ENCODE results near the gene CAND1.
"Not testable (repeated sequence)": the region's sequence is repeated elsewhere in the genome, so short reads cannot be mapped to it uniquely, and the experiment has no call there.

Gene CAND1

GRCh38 chr12:67331828-67332227 is 62.7 kb downstream of the CAND1 start:
- H3K4me3 ChIP-seq (ENCODE audit: insufficient read depth, low read depth, low read length), result no peak overlapping the region
- H3K4me1 ChIP-seq (ENCODE audit: control insufficient read depth, insufficient read depth, low read length), result no peaks in the 10 kb centered on the region
- H3K9me3 ChIP-seq (ENCODE audit: control insufficient read depth, low read length), result no peaks in the 10 kb centered on the region
- no peaks in the 10 kb centered on the region for H3K36me3 ChIP-seq (ENCODE audit: control insufficient read depth, insufficient read depth, low read length)
- no peaks in the 10 kb centered on the region for H3K27me3 ChIP-seq (ENCODE audit: control insufficient read depth, insufficient read depth, low read length, poor library complexity, severe bottlenecking)
- H3K27ac ChIP-seq (ENCODE audit: insufficient read depth, low read depth, low read length, poor library complexity, severe bottlenecking), result no peak overlapping the region

- Histone ChIP-seq H3K9me3 (ENCODE audit: control insufficient read depth, low read length) (no peaks in the 10 kb centered on the region), H3K27ac (ENCODE audit: insufficient read depth, low read depth, low read length, poor library complexity, severe bottlenecking) (no peak overlapping the region), H3K4me3 (ENCODE audit: insufficient read depth, low read depth, low read length) (no peak overlapping the region), H3K4me1 (ENCODE audit: control insufficient read depth, insufficient read depth, low read length) (no peaks in the 10 kb centered on the region), H3K27me3 (ENCODE audit: control insufficient read depth, insufficient read depth, low read length, poor library complexity, severe bottlenecking) (no peaks in the 10 kb centered on the region), H3K36me3 (ENCODE audit: control insufficient read depth, insufficient read depth, low read length) (no peaks in the 10 kb centered on the region)
- WGBS, 2 experiments, result 92 to 95% methylated on average over 1 of the region's 1 CpG
Observed at GRCh38 chr12:67333649-67334048, 64.5 kb downstream of the CAND1 start.

- Histone ChIP-seq H3K4me3 (ENCODE audit: insufficient read depth, low read depth, low read length) (no peak overlapping the region), H3K4me1 (ENCODE audit: control insufficient read depth, insufficient read depth, low read length) (no peaks in the 10 kb centered on the region), H3K36me3 (ENCODE audit: control insufficient read depth, insufficient read depth, low read length) (no peaks in the 10 kb centered on the region), H3K9me3 (ENCODE audit: control insufficient read depth, low read length) (no peaks in the 10 kb centered on the region), H3K27ac (ENCODE audit: insufficient read depth, low read depth, low read length, poor library complexity, severe bottlenecking) (no peak overlapping the region), H3K27me3 (ENCODE audit: control insufficient read depth, insufficient read depth, low read length, poor library complexity, severe bottlenecking) (no peaks in the 10 kb centered on the region)
Observed at GRCh38 chr12:67338426-67338825, 69.3 kb downstream of the CAND1 start.

GRCh38 chr12:67339530-67339929 is 70.4 kb downstream of the CAND1 start:
- WGBS, 2 experiments, result 95 to 96% methylated on average over 1 of the region's 1 CpG
- Histone ChIP-seq H3K4me3 (ENCODE audit: insufficient read depth, low read depth, low read length) (no peak overlapping the region), H3K36me3 (ENCODE audit: control insufficient read depth, insufficient read depth, low read length) (no peaks in the 10 kb centered on the region), H3K27ac (ENCODE audit: insufficient read depth, low read depth, low read length, poor library complexity, severe bottlenecking) (no peak overlapping the region), H3K4me1 (ENCODE audit: control insufficient read depth, insufficient read depth, low read length) (no peaks in the 10 kb centered on the region), H3K9me3 (ENCODE audit: control insufficient read depth, low read length) (no peaks in the 10 kb centered on the region), H3K27me3 (ENCODE audit: control insufficient read depth, insufficient read depth, low read length, poor library complexity, severe bottlenecking) (no peaks in the 10 kb centered on the region)

GRCh38 chr12:67341086-67341485 is 71.9 kb downstream of the CAND1 start:
- not testable (repeated sequence) for H3K4me1 ChIP-seq (ENCODE audit: control insufficient read depth, insufficient read depth, low read length); H3K9me3 ChIP-seq (ENCODE audit: control insufficient read depth, low read length); H3K36me3 ChIP-seq (ENCODE audit: control insufficient read depth, insufficient read depth, low read length); H3K4me3 ChIP-seq (ENCODE audit: insufficient read depth, low read depth, low read length); H3K27ac ChIP-seq (ENCODE audit: insufficient read depth, low read depth, low read length, poor library complexity, severe bottlenecking); H3K27me3 ChIP-seq (ENCODE audit: control insufficient read depth, insufficient read depth, low read length, poor library complexity, severe bottlenecking)
- WGBS, 2 experiments, result 88 to 98% methylated on average over 11 to 14 of the region's 14 CpGs

- Histone ChIP-seq H3K27ac (ENCODE audit: insufficient read depth, low read depth, low read length, poor library complexity, severe bottlenecking) (no peak overlapping the region), H3K4me3 (ENCODE audit: insufficient read depth, low read depth, low read length) (no peak overlapping the region), H3K9me3 (ENCODE audit: control insufficient read depth, low read length) (no peaks in the 10 kb centered on the region), H3K36me3 (ENCODE audit: control insufficient read depth, insufficient read depth, low read length) (no peaks in the 10 kb centered on the region), H3K4me1 (ENCODE audit: control insufficient read depth, insufficient read depth, low read length) (no peaks in the 10 kb centered on the region), H3K27me3 (ENCODE audit: control insufficient read depth, insufficient read depth, low read length, poor library complexity, severe bottlenecking) (no peaks in the 10 kb centered on the region)
- WGBS, 2 experiments, result 75 to 95% methylated on average over 1 of the region's 2 CpGs
Observed at GRCh38 chr12:67344979-67345710, 76.0 kb downstream of the CAND1 start.

- H3K4me1 ChIP-seq (ENCODE audit: control insufficient read depth, insufficient read depth, low read length), result no peaks in the 10 kb centered on the region
Observed at GRCh38 chr12:67348683-67349082, 79.5 kb downstream of the CAND1 start.

GRCh38 chr12:67352682-67353081 is 83.5 kb downstream of the CAND1 start:
- Histone ChIP-seq H3K4me1 (ENCODE audit: control insufficient read depth, insufficient read depth, low read length) (no peaks in the 10 kb centered on the region), H3K36me3 (ENCODE audit: control insufficient read depth, insufficient read depth, low read length) (no peaks in the 10 kb centered on the region), H3K27ac (ENCODE audit: insufficient read depth, low read depth, low read length, poor library complexity, severe bottlenecking) (no peak overlapping the region), H3K4me3 (ENCODE audit: insufficient read depth, low read depth, low read length) (no peak overlapping the region), H3K27me3 (ENCODE audit: control insufficient read depth, insufficient read depth, low read length, poor library complexity, severe bottlenecking) (no peaks in the 10 kb centered on the region), H3K9me3 (ENCODE audit: control insufficient read depth, low read length) (no peaks in the 10 kb centered on the region)
- WGBS, 2 experiments, result 81 to 92% methylated on average over 2 of the region's 2 CpGs

More at GRCh38 chr12:67348683-67349082, 79.5 kb downstream of the CAND1 start:
- no peak overlapping the region for H3K27ac ChIP-seq (ENCODE audit: insufficient read depth, low read depth, low read length, poor library complexity, severe bottlenecking)
- H3K9me3 ChIP-seq (ENCODE audit: control insufficient read depth, low read length), result no peaks in the 10 kb centered on the region
- H3K27me3 ChIP-seq (ENCODE audit: control insufficient read depth, insufficient read depth, low read length, poor library complexity, severe bottlenecking), result no peaks in the 10 kb centered on the region
- 96 to 98% methylated on average over 2 of the region's 2 CpGs for WGBS, 2 experiments
- H3K36me3 ChIP-seq (ENCODE audit: control insufficient read depth, insufficient read depth, low read length), result no peaks in the 10 kb centered on the region
- no peak overlapping the region for H3K4me3 ChIP-seq (ENCODE audit: insufficient read depth, low read depth, low read length)

GRCh38 chr12:67354322-67354721 is 85.2 kb downstream of the CAND1 start:
- no peaks in the 10 kb centered on the region for H3K36me3 ChIP-seq (ENCODE audit: control insufficient read depth, insufficient read depth, low read length)
- WGBS, 2 experiments, result 75 to 77% methylated on average over 5 of the region's 5 CpGs
- H3K4me1 ChIP-seq (ENCODE audit: control insufficient read depth, insufficient read depth, low read length), result no peaks in the 10 kb centered on the region
- no peaks in the 10 kb centered on the region for H3K27me3 ChIP-seq (ENCODE audit: control insufficient read depth, insufficient read depth, low read length, poor library complexity, severe bottlenecking)
- no peak overlapping the region for H3K4me3 ChIP-seq (ENCODE audit: insufficient read depth, low read depth, low read length)
- H3K27ac ChIP-seq (ENCODE audit: insufficient read depth, low read depth, low read length, poor library complexity, severe bottlenecking), result no peak overlapping the region
- H3K9me3 ChIP-seq (ENCODE audit: control insufficient read depth, low read length), result no peaks in the 10 kb centered on the region

GRCh38 chr12:67354966-67355365 is 85.8 kb downstream of the CAND1 start:
- no peaks in the 10 kb centered on the region for H3K27me3 ChIP-seq (ENCODE audit: control insufficient read depth, insufficient read depth, low read length, poor library complexity, severe bottlenecking)
- no peaks in the 10 kb centered on the region for H3K4me1 ChIP-seq (ENCODE audit: control insufficient read depth, insufficient read depth, low read length)
- WGBS, 2 experiments, result 67 to 76% methylated on average over 1 of the region's 1 CpG
- no peak overlapping the region for H3K27ac ChIP-seq (ENCODE audit: insufficient read depth, low read depth, low read length, poor library complexity, severe bottlenecking)
- H3K4me3 ChIP-seq (ENCODE audit: insufficient read depth, low read depth, low read length), result no peak overlapping the region
- H3K9me3 ChIP-seq (ENCODE audit: control insufficient read depth, low read length), result no peaks in the 10 kb centered on the region
- no peaks in the 10 kb centered on the region for H3K36me3 ChIP-seq (ENCODE audit: control insufficient read depth, insufficient read depth, low read length)
